GM23338 (cell line): ENCODE measurements around the gene DHX30.
A peak's percentile ranks its signal among the peaks of the same experiment; 100 is the strongest.

Experiments
- CREB1 ChIP-seq: fragments of 250-450 bp; sonication (Bioruptor Pico); IDR thresholded peaks from 2 replicates; pipeline ENCODE4 v1.5.0; 2020; ENCODE audit warnings: low read depth, mild to moderate bottlenecking, moderate library complexity
- CTCF ChIP-seq, 2 experiments: fragments of 200-600 bp in 1 of 2; sonication (generic) in 1 of 2; conservative IDR thresholded peaks; 2 replicates each; pipeline versions ENCODE4 v1.5.1 to v1.6.1; 2016 to 2017; ENCODE audit warnings: antibody characterized with exemption in 2 of 2, low read depth in 2 of 2, mild to moderate bottlenecking in 2 of 2, moderate library complexity in 1 of 2
- EZH2 ChIP-seq: fragments of 200-600 bp; sonication (generic); IDR thresholded peaks from one replicate; pipeline ENCODE4 v1.8.0; 2017; ENCODE audit warnings: antibody characterized with exemption, mild to moderate bottlenecking, low read depth; ENCODE audit not compliant: unreplicated experiment
- EZH2phosphoT487 ChIP-seq: fragments of 200-600 bp; sonication (generic); IDR thresholded peaks from one replicate; pipeline ENCODE4 v1.8.1; 2018; ENCODE audit warnings: antibody characterized with exemption; ENCODE audit not compliant: unreplicated experiment
- POLR2AphosphoS5 ChIP-seq: IDR thresholded peaks from 2 replicates; pipeline ENCODE4 v1.6.1; 2016; ENCODE audit warnings: antibody characterized with exemption, low read depth
- STAT1 ChIP-seq: IDR thresholded peaks from one replicate; pipeline ENCODE4 v1.6.1; 2016; ENCODE audit warnings: antibody characterized with exemption; ENCODE audit not compliant: unreplicated experiment
- ZNF331 ChIP-seq: fragments of 250-450 bp; sonication (Bioruptor Pico); IDR thresholded peaks from 2 replicates; pipeline ENCODE4 v1.5.0; 2020; ENCODE audit warnings: low read depth, mild to moderate bottlenecking, moderate library complexity

GRCh38 chr3:47849699-47850563, 47.0 kb downstream of the DHX30 start:
- TF ChIP-seq CTCF (conservative IDR thresholded peaks at IDR 0.05; ENCODE audit: low read depth in 2 of 2), result peak; percentile 39 to 60
- no peak; the same call in 1 of the 2 replicates for TF ChIP-seq POLR2AphosphoS5
- TF ChIP-seq STAT1, result no peak
- TF ChIP-seq EZH2phosphoT487, result no peak
- TF ChIP-seq EZH2, result no peak
- no peak for TF ChIP-seq CREB1
- TF ChIP-seq ZNF331 (CRISPR knock-in tag), result no peak
